Common myeloid progenitor, CD34-positive (primary cell): ENCODE data around the gene ZNF503.

Source experiments
- CTCF ChIA-PET: fragments of 350-600 bp; sonication (Branson Sonifier 250); formaldehyde crosslinking; loops from one replicate; lab custom pipeline; 2021; ENCODE audit warnings: antibody characterized with exemption; lab: Charles Lee
- POLR2A ChIA-PET: fragments of 350-600 bp; sonication (Branson Sonifier 250); formaldehyde crosslinking; loops from one replicate; lab custom pipeline; 2021; ENCODE audit warnings: antibody characterized with exemption; lab: Charles Lee
- DNase-seq, 3 donors: peaks; one replicate each; pipeline versions ENCODE4 v3.0.0 to v3.0.0-alpha.2; 2013
- H3K27ac ChIP-seq, 2 experiments: 1 replicate in 1 of 2; 2 replicates in 1 of 2; pipeline ENCODE4 v1.7.0; 2013; ENCODE audit warnings: inconsistent platforms in 2 of 2, low read length in 2 of 2, mild to moderate bottlenecking in 2 of 2, low read depth in 1 of 2, moderate library complexity in 1 of 2; ENCODE audit not compliant: severe bottlenecking in 2 of 2, insufficient read depth in 1 of 2, poor library complexity in 1 of 2
- H3K27me3 ChIP-seq, 5 experiments: replicated peaks in 2 of 5; 1 replicate in 3 of 5; 2 replicates in 2 of 5; pipeline versions ENCODE4 v1.6.1 to v1.7.0; 2013; ENCODE audit warnings: low read length in 4 of 5, mild to moderate bottlenecking in 2 of 5, moderate library complexity in 2 of 5, inconsistent platforms in 1 of 5; ENCODE audit not compliant: insufficient read depth in 5 of 5, control insufficient read depth in 4 of 5
- H3K36me3 ChIP-seq, 4 experiments: 1 replicate in 2 of 4; 2 replicates in 2 of 4; pipeline versions ENCODE4 v1.6.1 to v1.7.0; 2013; ENCODE audit warnings: low read length in 3 of 4, control low read depth in 1 of 4, mild to moderate bottlenecking in 1 of 4; ENCODE audit not compliant: control insufficient read depth in 4 of 4, insufficient read depth in 4 of 4
- H3K4me1 ChIP-seq, 4 experiments: 1 replicate in 3 of 4; 2 replicates in 1 of 4; pipeline versions ENCODE4 v1.6.1 to v1.7.1; 2013; ENCODE audit warnings: low read length in 3 of 4, mild to moderate bottlenecking in 3 of 4, control low read depth in 1 of 4, inconsistent platforms in 1 of 4, moderate library complexity in 1 of 4; ENCODE audit not compliant: control insufficient read depth in 4 of 4, insufficient read depth in 4 of 4; ENCODE audit errors: control extremely low read depth in 1 of 4
- H3K4me3 ChIP-seq, 7 experiments: 1 replicate in 4 of 7; 2 replicates in 3 of 7; pipeline versions ENCODE4 v1.5.1 to v1.7.0; 2013; ENCODE audit warnings: mild to moderate bottlenecking in 7 of 7, low read length in 6 of 7, moderate library complexity in 6 of 7, inconsistent platforms in 2 of 7, low read depth in 2 of 7, control low read depth in 1 of 7; ENCODE audit not compliant: insufficient read depth in 4 of 7, control insufficient read depth in 1 of 7; ENCODE audit errors: extremely low read depth in 1 of 7
- H3K9me3 ChIP-seq, 5 experiments: 1 replicate in 4 of 5; 2 replicates in 1 of 5; pipeline versions ENCODE4 v1.6.1 to v1.7.1; 2013; ENCODE audit warnings: low read length in 4 of 5, mild to moderate bottlenecking in 2 of 5, inconsistent platforms in 1 of 5, low read depth in 1 of 5, moderate library complexity in 1 of 5; ENCODE audit not compliant: control insufficient read depth in 4 of 5, insufficient read depth in 2 of 5; ENCODE audit errors: control extremely low read depth in 1 of 5
- WGBS: methylation state at CpG from one replicate; pipeline ENCODE4 v1.1.5; 2013; ENCODE audit not compliant: insufficient coverage; 5-methylcytosine and 5-hydroxymethylcytosine counted together

Gene ZNF503

GRCh38 chr10:75398692-75399460 lies 2.7 kb downstream of the ZNF503 start:
- CTCF ChIA-PET = interaction anchor here (1.3 to 3.2 kb wide), 5 partner anchors 103 to 905 kb away, joined by 3 to 18 read pairs (median 4); no protein-coding TSS in a partner anchor
- H3K9me3 ChIP-seq = no peaks in the 10 kb centered on the region
- 98% methylated on average over 68 of the region's 76 CpGs for WGBS
- no peak overlapping the region for H3K27ac ChIP-seq
- DNase-seq = no peak
- H3K4me1 ChIP-seq = peaks cover 0 to 57% (median 53%) of the 10 kb centered on the region in 4 experiments
- H3K4me3 ChIP-seq = no peak overlapping the region
- peaks cover 0 to 56% (median 27%) of the 10 kb centered on the region in 5 experiments for H3K27me3 ChIP-seq
- POLR2A ChIA-PET = no interaction called here
- peaks cover 0 to 8% (median 0%) of the 10 kb centered on the region in 4 experiments for H3K36me3 ChIP-seq

- peaks cover 0 to 50% (median 47%) of the 10 kb centered on the region in 4 experiments for H3K4me1 ChIP-seq
- H3K4me3 ChIP-seq = no peak overlapping the region
- H3K27ac ChIP-seq = no peak overlapping the region
- peaks cover 0 to 8% (median 0%) of the 10 kb centered on the region in 4 experiments for H3K36me3 ChIP-seq
- peaks cover 0 to 50% (median 24%) of the 10 kb centered on the region in 5 experiments for H3K27me3 ChIP-seq
- ChIA-PET POLR2A (no interaction called here), CTCF (interaction anchor here (0.7 to 3.2 kb wide), 2 partner anchors 95 to 906 kb away, joined by 3 to 18 read pairs; no protein-coding TSS in a partner anchor)
- WGBS = 100% methylated on average over 3 of the region's 17 CpGs
- H3K9me3 ChIP-seq = no peaks in the 10 kb centered on the region
- DNase-seq = no peak
Measured at GRCh38 chr10:75398200-75398691, 3.3 kb downstream of the ZNF503 start.

DNA sequence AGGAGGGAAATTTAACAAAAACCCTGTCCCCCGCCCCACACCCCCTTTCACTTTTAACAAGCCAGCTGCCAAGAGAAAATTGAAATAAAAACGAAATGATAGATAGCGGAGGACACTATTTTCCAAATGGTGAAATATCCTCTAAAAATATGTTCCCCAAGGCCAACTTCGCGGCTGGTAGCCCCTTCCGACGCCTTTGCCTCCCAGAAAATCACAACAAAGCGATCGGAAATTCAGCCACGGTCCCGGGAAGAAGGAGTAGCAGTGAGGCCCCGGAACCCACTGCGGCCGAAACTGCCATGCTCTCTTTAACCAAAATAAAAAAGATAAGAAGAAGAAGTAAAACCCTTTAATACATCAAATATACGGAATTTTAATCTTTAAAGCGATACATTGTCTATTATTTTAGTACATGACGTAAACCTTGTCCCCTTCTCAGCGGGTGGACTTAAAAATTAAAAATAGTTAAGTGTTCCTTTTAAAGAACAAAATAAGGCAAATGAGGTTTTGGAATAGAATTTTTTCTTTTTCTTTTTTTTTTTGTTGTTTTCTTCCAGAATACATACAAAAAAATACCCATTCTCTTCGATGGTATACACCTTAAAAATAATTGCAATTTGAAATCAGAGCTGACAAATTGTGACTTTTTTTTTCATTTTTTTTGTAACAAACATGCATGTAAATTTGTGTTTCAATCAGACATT lies 3.9 kb downstream of the ZNF503 start:
- CTCF ChIA-PET = interaction anchor here (0.7 to 3.0 kb wide), 3 partner anchors 12 to 639 kb away, joined by 3 to 10 read pairs (median 5); no protein-coding TSS in a partner anchor
- POLR2A ChIA-PET = no interaction called here

DNA sequence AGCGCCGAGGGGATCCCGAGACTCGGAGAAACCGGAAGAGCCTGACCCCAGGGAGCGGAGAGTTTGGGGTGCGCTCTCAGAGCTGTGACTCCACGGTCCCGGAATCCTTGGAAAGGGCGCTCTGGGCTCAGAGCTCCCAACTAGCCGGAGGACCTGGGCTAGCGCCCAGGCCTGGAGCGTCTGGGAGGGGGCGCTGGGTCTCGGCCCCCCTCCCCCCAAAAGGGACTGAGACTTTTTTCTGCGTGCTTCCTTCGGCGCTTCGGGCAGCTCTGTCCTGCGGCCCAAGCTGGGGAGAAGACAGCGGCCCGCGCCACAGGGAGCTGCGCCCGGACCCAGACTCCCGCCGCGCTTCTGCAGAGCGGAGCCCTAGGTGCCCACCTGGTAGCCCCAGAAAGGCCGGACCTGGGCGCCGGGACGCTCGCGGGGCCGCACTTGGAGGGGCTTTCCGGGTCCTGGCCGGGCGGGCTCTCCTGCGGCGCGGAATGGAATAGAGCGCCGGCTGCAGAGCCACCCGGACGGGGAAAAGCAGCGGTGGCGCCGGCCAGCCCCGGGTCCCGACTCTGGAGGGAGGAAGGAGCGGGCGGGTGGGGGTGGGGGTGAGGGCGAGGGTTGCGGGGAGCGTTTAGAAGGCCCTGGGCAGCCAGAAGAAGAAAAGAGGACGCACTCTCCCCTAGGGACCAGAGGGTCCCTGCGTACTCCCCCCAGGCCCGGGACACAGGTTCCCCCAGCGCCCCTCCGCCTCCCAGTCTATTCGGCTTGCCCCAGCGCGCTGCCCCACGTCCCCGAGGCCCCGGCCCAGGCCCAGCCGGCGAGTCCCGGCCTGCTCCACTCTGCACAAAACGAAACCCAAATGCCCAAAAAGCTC lies 4.7 kb downstream of the ZNF503 start:
- 2% methylated on average over 43 of the region's 71 CpGs for WGBS
- peaks cover 0 to 38% (median 37%) of the 10 kb centered on the region in 4 experiments for H3K4me1 ChIP-seq
- H3K36me3 ChIP-seq = peaks cover 0 to 8% (median 0%) of the 10 kb centered on the region in 4 experiments
- H3K9me3 ChIP-seq = no peaks in the 10 kb centered on the region
- H3K27ac ChIP-seq = no peak overlapping the region
- peaks cover 0 to 43% (median 27%) of the 10 kb centered on the region in 5 experiments for H3K27me3 ChIP-seq
- ChIA-PET CTCF (interaction anchor here (0.7 to 3.0 kb wide), 6 partner anchors 11 to 911 kb away, joined by 3 to 10 read pairs (median 4); no protein-coding TSS in a partner anchor), POLR2A (no interaction called here)
- H3K4me3 ChIP-seq = peak overlapping the region in 6 of 7 experiments; percentile 55 to 77 (median 65)
- peak in 2 of 3 donors; percentile 15 to 36 for DNase-seq

More for the DNA sequence above, 3.9 kb downstream of the ZNF503 start:
- peaks cover 0 to 44% (median 41%) of the 10 kb centered on the region in 4 experiments for H3K4me1 ChIP-seq
- WGBS = 90% methylated on average over 2 of the region's 19 CpGs
- peak overlapping the region in 2 of 7 experiments; percentile 66 to 77 for H3K4me3 ChIP-seq
- no peaks in the 10 kb centered on the region for H3K9me3 ChIP-seq
- peaks cover 0 to 44% (median 25%) of the 10 kb centered on the region in 5 experiments for H3K27me3 ChIP-seq
- H3K27ac ChIP-seq = no peak overlapping the region
- peaks cover 0 to 8% (median 0%) of the 10 kb centered on the region in 4 experiments for H3K36me3 ChIP-seq
- no peak for DNase-seq

DNA sequence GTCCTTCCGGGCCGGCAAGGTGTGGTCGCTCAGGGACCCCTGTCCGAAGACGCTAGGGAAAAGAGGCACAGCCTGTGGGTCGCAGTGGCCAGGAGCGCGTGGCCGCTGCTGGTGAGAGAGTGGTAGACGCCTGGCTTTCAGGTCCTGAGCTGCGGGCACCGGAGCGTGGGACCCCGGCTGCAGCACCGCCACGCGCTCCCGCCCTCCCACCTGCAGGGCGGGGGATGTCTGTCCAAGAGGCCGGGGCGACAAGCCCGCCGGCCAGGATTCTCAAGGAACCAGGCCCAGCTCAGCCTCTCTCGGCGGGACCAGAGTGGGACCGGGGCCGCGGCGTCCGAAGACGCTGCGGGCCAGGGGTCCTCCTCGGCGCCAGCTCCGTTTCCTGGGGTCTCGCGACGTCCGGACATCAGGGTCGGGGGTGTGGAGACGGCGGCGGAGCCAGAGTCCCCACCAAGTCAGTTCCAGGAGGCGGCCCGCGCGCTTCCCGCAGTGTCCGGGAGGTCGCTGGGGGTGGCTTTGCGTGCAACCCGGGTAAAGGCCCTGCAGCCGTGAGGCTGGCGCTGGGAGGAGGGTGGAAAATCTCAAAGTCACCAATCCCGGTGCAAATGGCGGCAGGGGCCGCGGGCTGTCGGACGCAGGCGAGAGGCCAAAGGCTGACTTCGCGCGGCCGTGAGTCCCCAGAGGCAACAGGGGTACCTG lies 5.5 kb downstream of the ZNF503 start:
- Histone ChIP-seq H3K36me3 (peaks cover 0 to 8% (median 0%) of the 10 kb centered on the region in 4 experiments), H3K27ac (no peak overlapping the region), H3K4me3 (peak overlapping the region in 6 of 7 experiments; percentile 55 to 77 (median 65)), H3K27me3 (peaks cover 0 to 43% (median 27%) of the 10 kb centered on the region in 5 experiments), H3K4me1 (peaks cover 0 to 37% (median 33%) of the 10 kb centered on the region in 4 experiments), H3K9me3 (no peaks in the 10 kb centered on the region)
- CTCF ChIA-PET = interaction anchor here (0.7 to 3.0 kb wide), 11 partner anchors 10 to 911 kb away, joined by 3 to 16 read pairs (median 4); no protein-coding TSS in a partner anchor
- WGBS = 13% methylated on average over 45 of the region's 65 CpGs
- POLR2A ChIA-PET = interaction anchor here (0.6 kb wide), 1 partner anchor 119 kb away, joined by 3 read pairs; no protein-coding TSS in a partner anchor
- no peak for DNase-seq
